Left kidney (tissue), 8 donors: ENCODE results near the gene DSG4. TPM values are rescaled to one million over a fixed set of nuclear protein-coding genes. Genes with fewer than 3 reads are reported as not detected.
"Not testable (repeated sequence)": the region's sequence is repeated elsewhere in the genome, so short reads cannot be mapped to it uniquely, and the experiment has no call there.

ENCODE experiments used
- DNase-seq: peaks from one replicate; pipeline ENCODE4 v3.0.0-alpha.2; 2013
- long read RNA-seq, 8 donors: transcript quantifications; one replicate each; lab custom pipeline, GENCODE V29; 2026
- polyA plus RNA-seq: library from polyadenylated mRNA; unstranded; fragments of 120-200 nt; gene quantifications from one replicate; pipeline ENCODE4 v1.2.1, GENCODE V29; 2013; ENCODE audit not compliant: insufficient read length

Gene DSG4, protein sequence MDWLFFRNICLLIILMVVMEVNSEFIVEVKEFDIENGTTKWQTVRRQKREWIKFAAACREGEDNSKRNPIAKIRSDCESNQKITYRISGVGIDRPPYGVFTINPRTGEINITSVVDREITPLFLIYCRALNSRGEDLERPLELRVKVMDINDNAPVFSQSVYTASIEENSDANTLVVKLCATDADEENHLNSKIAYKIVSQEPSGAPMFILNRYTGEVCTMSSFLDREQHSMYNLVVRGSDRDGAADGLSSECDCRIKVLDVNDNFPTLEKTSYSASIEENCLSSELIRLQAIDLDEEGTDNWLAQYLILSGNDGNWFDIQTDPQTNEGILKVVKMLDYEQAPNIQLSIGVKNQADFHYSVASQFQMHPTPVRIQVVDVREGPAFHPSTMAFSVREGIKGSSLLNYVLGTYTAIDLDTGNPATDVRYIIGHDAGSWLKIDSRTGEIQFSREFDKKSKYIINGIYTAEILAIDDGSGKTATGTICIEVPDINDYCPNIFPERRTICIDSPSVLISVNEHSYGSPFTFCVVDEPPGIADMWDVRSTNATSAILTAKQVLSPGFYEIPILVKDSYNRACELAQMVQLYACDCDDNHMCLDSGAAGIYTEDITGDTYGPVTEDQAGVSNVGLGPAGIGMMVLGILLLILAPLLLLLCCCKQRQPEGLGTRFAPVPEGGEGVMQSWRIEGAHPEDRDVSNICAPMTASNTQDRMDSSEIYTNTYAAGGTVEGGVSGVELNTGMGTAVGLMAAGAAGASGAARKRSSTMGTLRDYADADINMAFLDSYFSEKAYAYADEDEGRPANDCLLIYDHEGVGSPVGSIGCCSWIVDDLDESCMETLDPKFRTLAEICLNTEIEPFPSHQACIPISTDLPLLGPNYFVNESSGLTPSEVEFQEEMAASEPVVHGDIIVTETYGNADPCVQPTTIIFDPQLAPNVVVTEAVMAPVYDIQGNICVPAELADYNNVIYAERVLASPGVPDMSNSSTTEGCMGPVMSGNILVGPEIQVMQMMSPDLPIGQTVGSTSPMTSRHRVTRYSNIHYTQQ
- polyA plus RNA-seq: not detected
- long read RNA-seq, donor 1: 0 reads
- long read RNA-seq, donor 2: 0 reads
- long read RNA-seq, donor 3: 0 reads
- long read RNA-seq, donor 4: 0 reads
- long read RNA-seq, donor 5: 0 reads
- long read RNA-seq, donor 6: 0 reads
- long read RNA-seq, donor 7: 0 reads
- long read RNA-seq, donor 8: 0 reads

GRCh38 chr18:31376477-31376876 is at the start of gene DSG4:
Gene DSG4, plus strand, starts transcription at chr18:31376777. Its CDS starts 135 bp downstream, at chr18:31376912.
- DNase-seq: no peak

DNA sequence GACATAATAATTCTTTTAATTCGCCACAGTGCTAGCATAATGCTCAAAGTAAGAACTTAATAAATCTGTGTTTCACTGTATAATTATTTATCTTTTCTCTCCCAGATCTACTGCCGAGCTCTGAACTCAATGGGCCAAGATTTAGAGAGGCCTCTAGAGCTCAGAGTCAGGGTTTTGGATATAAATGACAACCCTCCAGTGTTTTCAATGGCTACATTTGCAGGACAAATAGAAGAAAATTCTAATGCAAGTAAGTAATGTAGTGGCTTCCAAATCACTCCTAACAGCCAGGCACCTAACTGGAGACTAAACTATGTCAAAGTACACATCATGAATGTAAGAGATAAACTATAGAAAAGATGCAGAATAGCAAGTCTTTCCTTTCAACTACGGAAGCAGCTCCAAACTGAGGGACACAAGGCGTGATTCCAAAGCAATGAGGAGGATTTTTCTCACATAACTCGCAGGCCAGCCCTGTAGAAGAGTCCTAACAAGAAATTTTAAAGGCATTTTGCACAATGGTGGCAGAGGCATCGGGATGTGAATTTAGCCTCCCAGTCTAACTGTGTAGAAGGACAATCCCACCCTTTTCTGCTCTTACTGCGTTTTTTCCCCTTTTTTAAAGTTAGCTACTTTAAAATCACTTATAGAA is 46.7 kb upstream of the DSG4 start:
- DNase-seq: no peak

DNA sequence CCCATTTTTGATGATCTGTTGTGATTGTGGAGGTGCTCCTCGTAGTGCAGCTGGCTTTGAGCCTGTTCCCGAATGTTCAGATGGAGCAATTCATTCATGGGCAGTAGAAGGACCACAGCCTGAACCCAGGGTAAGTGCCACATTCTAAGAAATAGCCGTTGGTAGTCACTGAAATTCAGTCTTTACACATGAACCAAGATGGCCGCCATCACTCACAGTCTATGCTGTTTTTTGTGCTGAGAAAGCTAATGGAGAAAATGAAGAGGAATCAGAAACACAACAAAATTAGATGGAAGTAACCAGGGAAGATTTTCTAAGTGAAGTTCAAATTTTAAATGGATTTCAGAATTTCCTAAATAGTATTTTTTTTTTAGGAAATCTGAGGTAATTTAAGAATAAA is 33.1 kb upstream of the DSG4 start:
- no peak for DNase-seq

- DNase-seq: not testable (repeated sequence)
Observed at GRCh38 chr18:31353336-31353735, 23.2 kb upstream of the DSG4 start.

DNA sequence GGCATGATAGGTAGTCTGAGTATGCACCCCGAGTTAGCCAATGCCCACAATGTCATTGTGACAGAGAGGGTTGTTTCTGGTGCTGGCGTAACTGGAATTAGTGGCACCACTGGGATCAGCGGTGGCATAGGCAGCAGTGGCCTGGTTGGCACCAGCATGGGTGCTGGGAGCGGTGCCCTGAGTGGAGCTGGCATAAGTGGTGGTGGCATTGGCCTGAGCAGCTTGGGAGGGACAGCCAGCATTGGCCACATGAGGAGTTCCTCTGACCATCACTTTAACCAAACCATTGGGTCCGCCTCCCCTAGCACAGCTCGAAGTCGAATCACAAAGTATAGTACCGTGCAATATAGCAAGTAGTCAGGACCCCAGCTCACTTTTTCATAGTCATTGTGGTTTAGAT is 21.6 kb upstream of the DSG4 start:
- DNase-seq: no peak

- no peak for DNase-seq
Observed at GRCh38 chr18:31356025-31356424, 20.6 kb upstream of the DSG4 start.

- no peak for DNase-seq
Observed at GRCh38 chr18:31364190-31364589, 12.4 kb upstream of the DSG4 start.

GRCh38 chr18:31369478-31369877 is 7.1 kb upstream of the DSG4 start:
- no peak for DNase-seq

- no peak for DNase-seq
Observed at GRCh38 chr18:31371989-31372388, 4.6 kb upstream of the DSG4 start.

DNA sequence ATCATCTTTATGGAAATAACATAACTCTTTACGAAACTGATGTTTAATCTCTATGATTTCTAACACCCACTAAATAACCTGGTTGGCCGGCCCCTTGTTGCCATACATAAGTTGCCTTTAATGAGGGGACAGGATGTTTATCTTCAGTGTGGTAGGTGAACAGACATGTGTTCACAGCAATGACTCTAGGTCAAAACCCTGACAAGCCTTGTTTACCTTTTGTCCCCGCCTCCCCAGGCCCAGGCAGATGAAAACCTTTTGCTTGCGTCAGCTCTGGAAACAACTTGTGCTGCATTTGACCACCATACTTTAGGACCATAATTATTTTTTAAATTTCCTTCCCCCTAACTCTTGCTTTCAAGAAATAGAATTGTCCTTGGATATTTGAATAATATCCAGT is 2.9 kb upstream of the DSG4 start:
- DNase-seq: no peak

- DNase-seq: no peak
Observed at GRCh38 chr18:31380912-31381311, 4.3 kb downstream of the DSG4 start.

- DNase-seq: no peak
Observed at GRCh38 chr18:31382107-31382506, 5.5 kb downstream of the DSG4 start.

DNA sequence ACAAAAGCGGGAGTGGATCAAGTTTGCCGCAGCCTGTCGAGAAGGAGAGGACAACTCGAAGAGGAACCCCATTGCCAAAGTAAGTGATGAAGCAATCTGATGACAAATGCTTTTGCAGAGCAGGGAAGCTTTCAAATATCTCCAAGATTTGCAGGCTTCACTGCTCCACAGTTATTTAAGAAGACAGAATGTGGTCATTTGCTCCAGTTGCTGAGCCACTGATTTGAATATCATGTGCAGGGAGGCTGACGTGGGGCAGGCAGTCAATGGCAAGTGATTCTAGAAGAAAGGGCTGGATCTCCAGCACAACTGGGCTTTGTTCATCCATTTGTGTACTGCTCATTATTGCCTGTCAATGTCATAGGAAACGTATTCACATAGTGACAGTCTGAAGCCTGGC is 10.2 kb downstream of the DSG4 start:
- DNase-seq: no peak

DNA sequence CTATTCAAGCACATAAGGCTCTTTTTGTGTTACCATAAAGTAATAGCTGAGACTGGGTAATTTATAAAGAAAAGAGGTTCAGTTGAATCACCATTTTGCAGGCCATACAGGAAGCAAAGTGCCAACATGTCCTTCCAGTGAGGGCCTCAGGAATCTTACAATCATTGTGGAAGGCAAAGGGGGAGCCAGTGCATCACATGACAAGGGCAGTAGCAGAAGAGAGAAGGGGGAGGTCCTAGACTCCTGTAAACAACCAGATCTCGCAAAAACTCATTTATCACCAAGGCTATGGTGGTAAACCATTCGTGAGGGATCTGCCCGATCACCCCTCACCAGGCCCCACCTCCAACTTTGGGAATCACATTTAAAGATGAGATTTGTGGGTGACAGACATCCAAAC is 16.7 kb downstream of the DSG4 start:
- DNase-seq: no peak

DNA sequence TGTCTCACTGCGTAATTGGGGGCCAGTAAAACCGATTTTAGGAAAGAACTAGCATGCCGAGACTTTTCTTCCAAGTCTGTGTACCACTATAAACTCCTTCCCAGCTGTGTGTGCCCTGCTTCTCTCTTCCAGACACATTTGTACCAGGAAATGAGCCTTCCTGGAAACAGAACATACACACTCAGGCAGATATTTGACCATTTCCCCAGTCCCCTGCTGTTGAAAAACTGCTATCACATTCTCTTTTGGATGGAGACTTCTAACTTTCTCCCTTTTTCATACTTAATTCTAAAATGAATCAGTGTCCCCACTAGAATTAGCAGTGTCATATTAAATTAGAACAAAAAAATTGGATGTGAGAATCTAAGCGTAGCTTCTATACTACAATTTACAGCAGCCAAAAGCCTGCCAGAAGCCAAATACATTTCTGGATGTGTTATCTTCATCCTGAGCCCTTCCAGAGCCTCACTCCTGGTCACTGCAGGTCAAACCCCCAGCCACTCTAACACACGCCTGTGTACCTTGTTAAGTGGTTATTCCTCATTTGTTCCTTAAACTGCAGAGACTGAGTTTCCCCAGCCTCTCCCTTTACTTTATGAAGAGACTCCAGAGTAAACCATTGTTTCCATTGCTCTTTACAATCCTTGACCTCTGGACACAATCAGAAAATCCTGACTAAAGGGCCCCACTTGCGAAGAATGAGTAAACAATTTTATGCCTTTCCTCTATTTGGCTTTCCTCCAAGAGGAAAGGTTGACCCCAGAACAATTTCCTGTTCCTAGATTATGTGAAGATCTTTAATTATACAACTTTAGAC is 20.4 kb downstream of the DSG4 start:
- no peak for DNase-seq

GRCh38 chr18:31398191-31398590 is 21.6 kb downstream of the DSG4 start:
- DNase-seq: no peak

DNA sequence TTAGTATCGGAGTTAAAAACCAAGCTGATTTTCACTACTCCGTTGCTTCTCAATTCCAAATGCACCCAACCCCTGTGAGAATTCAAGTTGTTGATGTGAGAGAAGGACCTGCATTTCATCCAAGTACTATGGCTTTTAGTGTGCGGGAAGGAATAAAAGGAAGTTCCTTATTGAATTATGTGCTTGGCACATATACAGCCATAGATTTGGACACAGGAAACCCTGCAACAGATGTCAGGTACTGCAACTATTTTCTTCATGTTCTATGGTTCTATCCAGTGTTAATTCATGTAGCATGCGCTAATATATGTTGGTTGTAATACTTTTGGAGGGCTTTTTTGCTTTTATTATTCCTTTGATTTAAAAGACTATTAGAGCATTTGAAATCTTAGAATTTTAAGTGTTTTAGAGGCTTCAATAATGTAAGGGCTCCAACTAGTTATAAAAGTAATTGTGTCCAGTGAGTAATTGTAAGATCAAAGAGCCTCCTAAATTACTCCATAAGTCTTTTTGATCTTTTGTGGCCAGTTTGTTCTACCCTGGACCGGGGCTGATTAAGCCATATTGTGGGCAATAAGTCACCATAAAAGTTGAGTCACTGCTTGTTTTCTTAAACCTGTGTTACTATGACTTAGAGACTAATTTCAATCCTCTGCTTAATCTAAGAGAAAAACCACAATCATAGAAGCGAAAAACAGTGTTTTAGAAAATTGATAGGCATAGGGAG is 22.9 kb downstream of the DSG4 start:
- DNase-seq: no peak

- DNase-seq: no peak
Observed at GRCh38 chr18:31401156-31402025, 24.8 kb downstream of the DSG4 start.

- no peak for DNase-seq
Observed at GRCh38 chr18:31402026-31402373, 25.4 kb downstream of the DSG4 start.

GRCh38 chr18:31403409-31403808 is 26.8 kb downstream of the DSG4 start:
- DNase-seq: no peak
